Adrenal gland (tissue), 5 donors: ENCODE results near the gene OTUB1.

ENCODE experiments used
- CTCF ChIP-seq, 6 experiments: fragments of 450-650 bp in 4 of 6; fragments of 200-600 bp in 2 of 6; sonication (generic) in 1 of 6; IDR thresholded peaks; 1 replicate in 5 of 6; 2 replicates in 1 of 6; pipeline versions ENCODE4 v1.5.1 to v1.8.0; 2016 to 2021; ENCODE audit warnings: antibody characterized with exemption in 6 of 6, mild to moderate bottlenecking in 2 of 6, moderate library complexity in 1 of 6
- POLR2A ChIP-seq, 2 donors: fragments of 450-650 bp; IDR thresholded peaks; one replicate each; pipeline ENCODE4 v1.6.1; 2017; ENCODE audit warnings: antibody characterized with exemption in 2 of 2, mild to moderate bottlenecking in 2 of 2, moderate library complexity in 1 of 2
- donor health status: DM: no; HTN: no; CAD: no.

DNA sequence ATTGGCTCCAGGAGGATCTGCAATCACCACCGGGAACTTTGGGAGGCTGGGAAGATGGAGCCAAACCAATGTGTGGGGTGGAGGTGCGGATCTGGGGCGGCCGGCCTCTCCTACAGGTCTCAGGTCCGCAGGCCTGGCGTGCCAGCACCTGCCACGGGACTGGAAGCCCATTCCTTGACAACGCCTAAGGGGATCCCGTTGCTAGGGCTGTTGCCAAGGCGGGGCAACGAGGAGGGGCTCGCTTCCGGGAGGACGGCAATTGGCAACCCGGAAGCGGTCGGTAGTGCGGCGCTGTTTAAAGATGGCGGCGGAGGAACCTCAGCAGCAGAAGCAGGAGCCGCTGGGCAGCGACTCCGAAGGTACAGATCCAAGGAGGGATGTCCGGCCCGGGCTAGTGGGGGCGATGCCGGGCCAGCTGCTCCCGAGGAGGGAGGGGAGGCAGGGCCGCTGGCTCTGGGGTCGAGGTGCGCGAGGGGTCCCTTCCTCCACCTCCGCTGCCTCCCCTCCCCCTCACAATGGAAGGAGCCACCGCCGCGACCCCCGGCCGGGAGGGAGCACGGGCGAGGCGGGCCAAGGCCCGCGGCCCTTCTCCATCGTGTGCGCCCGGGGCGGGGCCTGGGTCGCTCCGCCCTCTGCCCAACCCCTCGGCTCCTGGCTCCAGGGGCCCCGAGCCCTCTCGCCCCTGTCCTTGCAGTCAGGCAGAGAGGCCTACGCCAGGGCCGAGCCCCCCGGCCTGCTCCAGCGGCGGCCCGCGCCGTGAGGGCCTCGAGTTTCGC is at the start of gene OTUB1:
- no peak for TF ChIP-seq CTCF (IDR thresholded peaks at IDR 0.05)
- peak; percentile 48 to 66 for TF ChIP-seq POLR2A (IDR thresholded peaks at IDR 0.05)
